Measurements from ENCODE around the gene PDZD7.

The PDZD7 gene

GRCh38 chr10:101001659-101002035 lies 29.3 kb downstream of the PDZD7 start:
- DNase-seq (ENCODE audit: low spot score), result no peak

- DNase-seq (ENCODE audit: low spot score), result no peak
These were observed 29.8 kb downstream of the PDZD7 start for GRCh38 chr10:101000915-101001658.

DNA sequence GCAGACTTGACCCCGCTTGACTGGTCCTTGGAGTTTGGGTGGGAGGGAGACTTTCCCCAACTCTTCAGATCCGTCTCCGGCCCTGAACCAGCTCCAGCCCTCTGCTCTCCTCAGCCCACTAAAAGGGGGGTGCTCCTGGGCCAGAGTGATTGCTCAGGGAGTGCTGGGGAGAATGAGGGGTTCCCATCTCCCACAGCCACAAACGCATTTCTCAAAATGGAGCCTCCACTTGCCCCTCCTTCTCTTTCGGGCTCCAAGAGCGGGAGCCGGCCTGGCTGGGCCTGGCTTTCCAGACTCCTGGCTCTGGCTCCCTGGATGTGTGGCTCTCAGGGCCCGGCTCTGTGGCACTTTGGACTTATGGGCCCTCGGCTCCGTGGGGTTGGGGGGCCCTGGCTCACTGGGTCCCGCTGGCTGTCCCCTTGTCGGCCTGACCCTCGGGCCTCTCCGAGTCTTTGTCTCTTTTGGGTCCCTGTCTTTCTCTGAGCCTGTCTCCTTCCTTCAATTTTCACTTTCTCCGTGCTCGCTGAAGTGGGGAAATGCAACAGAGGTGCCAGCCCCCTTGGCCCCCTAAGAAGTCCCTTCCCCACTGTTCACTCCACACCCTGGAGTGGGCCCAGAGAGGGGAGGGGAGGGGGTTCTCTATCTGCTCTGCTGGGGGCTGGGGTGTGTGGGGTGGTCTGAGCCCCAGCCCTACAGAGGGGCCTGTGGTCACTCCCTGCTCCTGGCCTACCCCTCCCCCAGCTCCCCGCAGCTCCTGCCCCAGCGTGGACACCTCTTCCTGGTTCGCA lies 30.6 kb downstream of the PDZD7 start:
- DNase-seq (ENCODE audit: low spot score), result no peak

GRCh38 chr10:100999742-101000126 lies 31.2 kb downstream of the PDZD7 start, which contains the start of gene LZTS2:
Gene LZTS2 (plus strand): TSS chr10:100999808. CDS start chr10:101002539, 2,731 bp downstream.
- DNase-seq (ENCODE audit: low spot score), result no peak

DNA sequence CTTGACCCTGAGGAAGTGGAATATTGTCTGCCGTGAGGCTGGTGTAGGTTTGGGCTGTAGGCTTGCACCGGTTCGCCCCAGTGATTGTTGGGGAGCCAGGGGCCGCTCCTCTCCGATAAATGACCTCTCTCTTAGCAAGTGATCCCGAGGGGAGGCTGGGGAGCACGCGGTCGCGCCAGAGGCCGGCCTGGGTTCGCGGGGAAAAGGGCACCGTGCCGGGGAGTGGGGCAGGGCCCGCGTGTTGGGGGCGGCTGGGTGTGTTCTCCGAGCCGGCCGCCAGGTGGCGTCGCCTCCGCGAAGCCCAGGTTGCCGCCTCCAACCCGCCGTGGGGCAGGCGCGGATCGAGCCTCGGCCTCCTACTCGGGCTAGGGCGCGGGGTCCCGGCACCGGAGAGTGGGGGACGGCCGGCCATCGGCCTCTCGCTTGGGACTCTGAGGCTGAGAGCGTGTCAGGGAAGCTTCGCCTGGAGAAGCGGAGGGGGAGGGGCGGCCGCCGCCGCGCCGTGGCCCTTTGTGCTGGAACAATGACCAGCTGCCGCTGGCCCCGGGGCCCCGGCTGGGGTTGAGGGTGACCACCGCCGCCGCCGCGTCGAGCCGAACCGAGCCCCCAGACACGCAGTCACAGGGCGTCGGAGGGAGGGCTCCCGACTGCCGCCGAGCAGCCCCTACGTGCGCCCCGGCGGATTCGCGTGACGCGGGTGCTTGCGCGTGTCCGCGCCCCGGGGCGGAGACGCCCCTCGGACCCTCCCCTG lies 31.8 kb downstream of the PDZD7 start:
- DNase-seq (ENCODE audit: low spot score), result peak; percentile 92

GRCh38 chr10:100998183-100998990 lies 32.5 kb downstream of the PDZD7 start:
- DNase-seq (ENCODE audit: low spot score), result peak; percentile 70

- DNase-seq (ENCODE audit: low spot score), result peak; percentile 93
These were observed 33.4 kb downstream of the PDZD7 start for GRCh38 chr10:100997360-100998182.

DNA sequence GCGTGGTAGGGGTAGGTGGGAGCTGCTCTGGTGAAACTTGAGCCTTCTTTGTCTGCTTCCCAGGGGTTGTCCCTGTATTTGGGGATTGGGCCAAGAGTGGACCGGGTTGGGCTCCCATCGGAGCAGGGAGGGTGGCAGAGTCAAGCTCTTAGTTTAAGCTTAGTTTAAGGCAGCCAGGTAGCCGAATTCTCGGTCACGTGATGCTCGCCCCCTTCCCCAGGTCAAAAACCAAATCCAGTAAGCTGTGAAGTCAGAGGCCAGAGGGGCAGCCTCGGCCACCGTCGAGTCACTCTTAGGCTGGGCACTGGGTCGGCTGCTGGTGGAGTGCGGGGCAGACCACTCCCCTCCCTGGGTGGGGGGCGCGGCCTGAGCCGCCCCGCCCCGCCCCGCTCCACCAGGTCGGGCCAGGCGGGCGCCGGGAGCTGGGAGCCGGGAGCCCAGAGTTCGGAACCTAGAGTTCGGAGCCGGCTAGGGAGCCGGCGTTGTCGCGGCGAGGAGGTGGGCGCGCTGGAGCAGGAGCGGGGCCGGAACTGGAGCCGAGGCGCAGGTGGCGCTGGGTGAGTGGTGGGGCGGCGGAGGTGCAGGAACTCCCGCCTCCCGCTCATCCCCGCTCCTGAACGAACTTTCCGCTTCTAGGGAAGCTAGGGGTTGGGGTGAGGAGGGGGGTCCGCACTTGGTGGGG lies 34.1 kb downstream of the PDZD7 start:
- DNase-seq (ENCODE audit: low spot score), result peak; percentile 76

DNA sequence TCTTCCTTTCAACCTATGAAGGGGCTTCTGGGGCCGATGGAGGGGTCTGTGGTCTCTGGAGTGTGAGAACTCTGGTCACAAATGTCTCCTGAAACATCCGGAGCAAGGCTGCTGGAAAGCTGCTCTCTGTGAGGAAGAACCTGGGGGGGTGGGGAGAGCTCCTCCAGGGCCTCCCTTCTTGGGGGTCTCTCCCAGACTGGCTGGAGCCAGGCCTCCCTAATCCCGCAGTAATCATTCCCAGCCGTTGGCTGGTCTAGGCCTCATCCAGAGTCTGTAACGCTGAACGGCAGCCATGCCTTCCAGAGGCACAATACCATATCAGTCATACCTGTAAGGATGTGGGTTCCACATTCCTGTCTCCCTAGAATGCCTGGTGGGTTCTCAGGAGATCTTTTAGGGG lies 35.7 kb downstream of the PDZD7 start:
- DNase-seq (ENCODE audit: low spot score), result no peak

GRCh38 chr10:100993986-100994708 lies 36.8 kb downstream of the PDZD7 start:
- DNase-seq (ENCODE audit: low spot score), result no peak

- DNase-seq (ENCODE audit: low spot score), result no peak
These were observed 41.8 kb downstream of the PDZD7 start for GRCh38 chr10:100989088-100989487.

GRCh38 chr10:100988166-100988565 lies 42.8 kb downstream of the PDZD7 start:
- DNase-seq (ENCODE audit: low spot score), result no peak

DNA sequence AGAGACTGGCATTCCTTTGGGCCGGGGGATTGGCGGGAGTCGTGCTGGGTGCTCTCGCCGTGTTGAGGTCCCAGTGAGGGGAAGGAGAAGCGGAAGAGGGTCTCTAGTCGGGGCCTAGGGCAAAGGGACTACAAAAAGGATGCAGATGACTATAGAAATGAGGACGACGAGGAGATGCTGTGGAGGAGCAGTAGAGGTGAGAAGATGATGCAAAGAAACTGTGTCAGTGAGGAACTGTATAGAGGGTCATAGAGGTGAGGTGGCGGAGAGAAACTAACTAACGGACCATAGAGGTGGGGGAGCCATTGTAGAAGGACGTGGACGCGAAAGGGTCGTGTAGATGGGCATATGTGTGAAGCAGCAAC lies 43.3 kb downstream of the PDZD7 start:
- DNase-seq (ENCODE audit: low spot score), result no peak

GRCh38 chr10:100986952-100987684 lies 43.8 kb downstream of the PDZD7 start, which contains the start of the genes MRPL43 and TWNK:
Gene MRPL43 (minus strand): TSS chr10:100987497. CDS start chr10:100987443, 54 bp downstream.
Gene TWNK (plus strand): TSS chr10:100987543. CDS start chr10:100988211, 668 bp downstream.
- DNase-seq (ENCODE audit: low spot score), result peak; percentile 89

GRCh38 chr10:100986623-100986951 lies 44.3 kb downstream of the PDZD7 start:
- DNase-seq (ENCODE audit: low spot score), result no peak

DNA sequence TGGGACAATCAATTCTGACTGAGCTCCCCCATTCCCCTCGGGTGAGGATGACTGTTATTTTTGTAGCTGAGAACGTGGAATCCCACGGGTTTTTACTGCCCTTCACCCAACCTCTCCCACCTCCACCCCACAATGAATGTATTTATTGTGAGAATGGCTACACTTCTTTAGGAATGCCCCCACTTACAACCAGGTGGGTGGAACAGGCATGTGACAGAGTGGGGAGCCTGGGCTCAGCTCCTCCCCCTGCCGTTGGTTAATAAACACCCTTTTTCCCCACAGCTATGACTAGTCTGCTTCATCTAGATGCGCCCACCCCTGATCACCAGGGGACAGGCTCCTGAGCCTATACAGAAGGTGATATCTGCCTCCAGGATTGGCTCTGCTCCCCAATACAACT lies 45.6 kb downstream of the PDZD7 start:
- DNase-seq (ENCODE audit: low spot score), result no peak

GRCh38 chr10:100984672-100985177 lies 46.2 kb downstream of the PDZD7 start:
- no peak for DNase-seq (ENCODE audit: low spot score)

DNA sequence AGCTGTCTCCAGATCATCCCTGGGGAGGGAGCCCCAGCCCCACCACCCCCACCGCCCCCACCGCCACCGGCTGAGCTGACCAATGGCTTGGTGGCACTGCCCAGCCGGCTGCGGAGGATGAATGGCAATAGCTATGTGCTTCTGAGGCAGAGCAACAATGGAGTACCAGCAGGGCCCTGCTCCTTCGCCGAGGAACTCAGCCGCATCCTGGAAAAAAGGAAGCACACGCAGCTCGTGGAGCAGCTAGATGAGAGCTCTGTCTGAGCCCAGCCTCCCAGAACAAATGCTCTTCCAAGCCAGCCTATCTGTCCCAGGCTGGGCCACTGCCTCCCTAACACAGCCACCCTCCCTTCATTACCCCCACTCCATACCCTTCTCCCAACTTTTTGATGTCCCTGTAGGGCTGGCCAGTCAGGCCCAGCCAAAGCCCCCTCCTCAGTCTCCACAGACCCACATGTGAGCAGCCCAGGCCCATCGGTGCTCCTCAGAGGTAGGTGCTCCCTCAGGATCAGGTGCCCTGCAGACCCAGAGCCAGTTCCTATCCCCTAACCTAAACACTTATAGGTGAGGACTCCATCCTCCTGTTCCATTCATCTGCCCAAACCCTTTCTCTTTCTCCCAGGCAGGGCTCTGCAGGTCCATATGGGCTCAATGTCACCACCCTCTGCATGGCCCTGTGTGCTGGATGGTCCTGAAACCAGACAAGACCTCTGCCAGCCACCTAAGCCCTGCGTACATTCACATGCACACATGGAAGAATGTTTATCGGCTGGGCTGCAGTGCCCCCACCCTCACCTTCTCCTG lies 46.9 kb downstream of the PDZD7 start:
- no peak for DNase-seq (ENCODE audit: low spot score)
